GM20000 (cell line): ENCODE measurements around the gene TNIP1.

ENCODE experiments used
- DNase-seq: peaks from one replicate; pipeline ENCODE4 v3.0.0; 2012; ENCODE audit warnings: low spot score
- CTCF ChIP-seq: IDR thresholded peaks from 2 replicates; pipeline ENCODE4 v1.5.1; 2012; ENCODE audit warnings: mild to moderate bottlenecking, control low read depth; ENCODE audit errors: extremely low read depth, missing control alignments

TNIP1 gene

GRCh38 chr5:151007430-151008209 lies 73.2 kb downstream of the TNIP1 start:
- DNase-seq: no peak
- no peak for TF ChIP-seq CTCF

- DNase-seq: no peak
- no peak for TF ChIP-seq CTCF
These were observed 74.0 kb downstream of the TNIP1 start for GRCh38 chr5:151006704-151007334.

- no peak for TF ChIP-seq CTCF
- no peak for DNase-seq
These were observed 74.8 kb downstream of the TNIP1 start for GRCh38 chr5:151005950-151006576.

- no peak for TF ChIP-seq CTCF
- no peak for DNase-seq
These were observed 75.5 kb downstream of the TNIP1 start for GRCh38 chr5:151005187-151005949.

GRCh38 chr5:151004499-151004898 lies 76.3 kb downstream of the TNIP1 start:
- no peak for DNase-seq
- no peak for TF ChIP-seq CTCF

GRCh38 chr5:151003503-151003860 lies 77.4 kb downstream of the TNIP1 start:
- DNase-seq: no peak
- no peak for TF ChIP-seq CTCF
